ENCODE measurements around the gene C1QTNF6.

DNA sequence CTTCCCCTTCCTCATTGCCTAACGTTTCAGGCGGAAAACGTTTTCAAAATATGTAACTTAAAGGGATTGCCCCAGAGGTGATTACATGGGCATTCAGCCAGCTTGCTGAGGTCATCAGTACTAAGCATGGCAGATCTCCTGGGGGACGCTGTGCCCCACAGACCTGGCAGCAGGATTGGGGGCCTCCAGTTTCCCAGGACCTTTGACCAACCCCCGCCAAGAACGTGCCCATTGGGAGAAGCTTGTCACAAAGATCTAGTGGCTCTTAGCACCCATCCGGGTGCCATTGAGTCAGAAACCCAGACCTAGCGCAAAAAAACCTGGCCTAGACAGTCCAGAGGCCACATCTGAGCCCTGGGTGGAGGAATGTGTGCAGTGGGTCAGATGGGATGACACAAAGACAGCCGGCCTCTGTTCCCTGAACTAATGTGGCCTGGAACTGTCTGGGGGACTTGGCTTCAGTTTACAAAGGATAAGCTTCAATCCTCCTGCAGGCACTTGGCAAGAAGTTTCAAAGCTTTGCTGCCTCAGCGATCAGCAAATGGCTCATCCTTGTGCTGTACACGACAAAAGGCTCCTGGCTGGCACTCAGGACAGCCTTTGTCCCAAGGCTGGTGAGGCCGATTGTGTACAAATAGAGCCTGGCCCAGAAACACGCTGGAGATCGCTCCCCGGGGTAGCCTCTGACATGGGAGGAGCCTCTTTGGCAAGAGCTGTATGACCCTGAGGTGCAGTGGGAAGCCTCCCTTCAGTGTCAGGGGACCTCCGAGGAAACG, 9.5 kb downstream of the C1QTNF6 start:
- TF ChIP-seq, protein P1, sequence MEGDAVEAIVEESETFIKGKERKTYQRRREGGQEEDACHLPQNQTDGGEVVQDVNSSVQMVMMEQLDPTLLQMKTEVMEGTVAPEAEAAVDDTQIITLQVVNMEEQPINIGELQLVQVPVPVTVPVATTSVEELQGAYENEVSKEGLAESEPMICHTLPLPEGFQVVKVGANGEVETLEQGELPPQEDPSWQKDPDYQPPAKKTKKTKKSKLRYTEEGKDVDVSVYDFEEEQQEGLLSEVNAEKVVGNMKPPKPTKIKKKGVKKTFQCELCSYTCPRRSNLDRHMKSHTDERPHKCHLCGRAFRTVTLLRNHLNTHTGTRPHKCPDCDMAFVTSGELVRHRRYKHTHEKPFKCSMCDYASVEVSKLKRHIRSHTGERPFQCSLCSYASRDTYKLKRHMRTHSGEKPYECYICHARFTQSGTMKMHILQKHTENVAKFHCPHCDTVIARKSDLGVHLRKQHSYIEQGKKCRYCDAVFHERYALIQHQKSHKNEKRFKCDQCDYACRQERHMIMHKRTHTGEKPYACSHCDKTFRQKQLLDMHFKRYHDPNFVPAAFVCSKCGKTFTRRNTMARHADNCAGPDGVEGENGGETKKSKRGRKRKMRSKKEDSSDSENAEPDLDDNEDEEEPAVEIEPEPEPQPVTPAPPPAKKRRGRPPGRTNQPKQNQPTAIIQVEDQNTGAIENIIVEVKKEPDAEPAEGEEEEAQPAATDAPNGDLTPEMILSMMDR (conservative IDR thresholded peaks at IDR 0.05; ENCODE audit: low read depth, low read length): no peak
- no peak for TF ChIP-seq EZH2 (IDR thresholded peaks at IDR 0.05; ENCODE audit: borderline replicate concordance, low read depth, low read length, poor library complexity, severe bottlenecking)

Data from A673 (cell line).